Activated CD8-positive, alpha-beta T cell treated with anti-CD3 and anti-CD28 coated beads for 36 hours (primary cell): Measurements from ENCODE around the gene OR13C4. TPM values are rescaled to one million over a fixed set of nuclear protein-coding genes. Genes with fewer than 3 reads are reported as not detected.

ENCODE experiments used
- ATAC-seq: fragments of 200-7000 bp; cut with Tn5 transposase; one replicate; pipeline ENCODE4 v1.10.0; 2021; ENCODE audit warnings: mild to moderate bottlenecking, moderate library complexity
- CTCF ChIA-PET: fragments of 350-600 bp; sonication (Branson Sonifier 250); formaldehyde crosslinking; loops from one replicate; lab custom pipeline; 2021; ENCODE audit warnings: antibody characterized with exemption; lab: Charles Lee
- POLR2A ChIA-PET: fragments of 350-600 bp; sonication (Branson Sonifier 250); formaldehyde crosslinking; loops from one replicate; lab custom pipeline; 2021; ENCODE audit warnings: antibody characterized with exemption; lab: Charles Lee
- DNase-seq: peaks from one replicate; pipeline ENCODE4 v3.0.0-alpha.2; 2020
- H3K27ac Mint-ChIP-seq: one replicate; pipeline ENCODE4 v1.8.0; 2021; ENCODE audit warnings: mild to moderate bottlenecking, mixed read lengths
- H3K27me3 Mint-ChIP-seq: one replicate; pipeline ENCODE4 v1.8.0; 2021; ENCODE audit warnings: mixed read lengths
- H3K36me3 Mint-ChIP-seq: one replicate; pipeline ENCODE4 v1.8.0; 2021; ENCODE audit warnings: low read depth, mixed read lengths
- H3K4me1 Mint-ChIP-seq: one replicate; pipeline ENCODE4 v1.8.0; 2021; ENCODE audit warnings: low read depth, mixed read lengths
- H3K4me3 Mint-ChIP-seq: one replicate; pipeline ENCODE4 v1.8.0; 2021; ENCODE audit warnings: mild to moderate bottlenecking, moderate library complexity, mixed read lengths
- H3K9me3 Mint-ChIP-seq: one replicate; pipeline ENCODE4 v1.8.0; 2021; ENCODE audit warnings: mixed read lengths
- intact Hi-C: fragments of 100-400 bp; cut with micrococcal nuclease; formaldehyde crosslinking; loops from one replicate; pipeline ENCODE4 v1.10.0; 2022
- total RNA-seq, 2 experiments: library from RNA; stranded (reverse); gene quantifications; one replicate each; pipeline ENCODE4 v1.2.3, GENCODE V29; 2021
- TF ChIP-seq, protein P1 (sequence below): fragments of 200-600 bp; IDR thresholded peaks from one replicate; pipeline ENCODE4 v1.8.0; 2022; ENCODE audit warnings: antibody characterized with exemption, mild to moderate bottlenecking

OR13C4 gene
- not detected for total RNA-seq

- no peaks in the 10 kb centered on the region for H3K9me3 Mint-ChIP-seq
- ATAC-seq, result no peak
Observed at GRCh38 chr9:104527109-104527508, at the start of gene OR13C4. OR13C4 (minus strand) TSS chr9:104527209; CDS start chr9:104527209, 0 bp downstream.

GRCh38 chr9:104575456-104575855 lies 48.4 kb upstream of the OR13C4 start:
- Mint-ChIP-seq H3K27ac (no peak overlapping the region), H3K9me3 (peaks cover 8% of the 10 kb centered on the region), H3K27me3 (no peaks in the 10 kb centered on the region), H3K4me3 (no peak overlapping the region), H3K4me1 (no peaks in the 10 kb centered on the region), H3K36me3 (no peaks in the 10 kb centered on the region)
- TF ChIP-seq, protein P1, sequence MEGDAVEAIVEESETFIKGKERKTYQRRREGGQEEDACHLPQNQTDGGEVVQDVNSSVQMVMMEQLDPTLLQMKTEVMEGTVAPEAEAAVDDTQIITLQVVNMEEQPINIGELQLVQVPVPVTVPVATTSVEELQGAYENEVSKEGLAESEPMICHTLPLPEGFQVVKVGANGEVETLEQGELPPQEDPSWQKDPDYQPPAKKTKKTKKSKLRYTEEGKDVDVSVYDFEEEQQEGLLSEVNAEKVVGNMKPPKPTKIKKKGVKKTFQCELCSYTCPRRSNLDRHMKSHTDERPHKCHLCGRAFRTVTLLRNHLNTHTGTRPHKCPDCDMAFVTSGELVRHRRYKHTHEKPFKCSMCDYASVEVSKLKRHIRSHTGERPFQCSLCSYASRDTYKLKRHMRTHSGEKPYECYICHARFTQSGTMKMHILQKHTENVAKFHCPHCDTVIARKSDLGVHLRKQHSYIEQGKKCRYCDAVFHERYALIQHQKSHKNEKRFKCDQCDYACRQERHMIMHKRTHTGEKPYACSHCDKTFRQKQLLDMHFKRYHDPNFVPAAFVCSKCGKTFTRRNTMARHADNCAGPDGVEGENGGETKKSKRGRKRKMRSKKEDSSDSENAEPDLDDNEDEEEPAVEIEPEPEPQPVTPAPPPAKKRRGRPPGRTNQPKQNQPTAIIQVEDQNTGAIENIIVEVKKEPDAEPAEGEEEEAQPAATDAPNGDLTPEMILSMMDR, result no peak
- DNase-seq (no peak), ATAC-seq (no peak)
- ChIA-PET CTCF (no interaction called here), POLR2A (no interaction called here)
- intact Hi-C loops, result no loop called here

More at GRCh38 chr9:104527109-104527508, at the start of gene OR13C4:
- Mint-ChIP-seq H3K4me1 (no peaks in the 10 kb centered on the region), H3K4me3 (no peak within 1 kb of the TSS), H3K27me3 (no peaks in the 10 kb centered on the region), H3K27ac (no peak within 1 kb of the TSS), H3K36me3 (no peaks in the 10 kb centered on the region)
- intact Hi-C loops, result no loop called here
- ChIA-PET CTCF (no interaction called here), POLR2A (no interaction called here)
- no peak for DNase-seq
- TF ChIP-seq, protein P1, result no peak

GRCh38 chr9:104572612-104573011 lies 45.6 kb upstream of the OR13C4 start:
- ATAC-seq (no peak), DNase-seq (no peak)
- no peaks in the 10 kb centered on the region for H3K36me3 Mint-ChIP-seq
- no peaks in the 10 kb centered on the region for H3K4me1 Mint-ChIP-seq
- no peak overlapping the region for H3K27ac Mint-ChIP-seq
- POLR2A ChIA-PET, result no interaction called here
- peaks cover 8% of the 10 kb centered on the region for H3K9me3 Mint-ChIP-seq
- TF ChIP-seq, protein P1, result no peak
- H3K4me3 Mint-ChIP-seq, result no peak overlapping the region
- CTCF ChIA-PET, result no interaction called here
- H3K27me3 Mint-ChIP-seq, result no peaks in the 10 kb centered on the region
- intact Hi-C loops, result no loop called here

GRCh38 chr9:104568868-104569267 lies 41.9 kb upstream of the OR13C4 start, which contains the start of gene OR13C8:
OR13C8 (plus strand) TSS chr9:104569168; CDS start chr9:104569168, 0 bp downstream.
- DNase-seq (no peak), ATAC-seq (no peak)
- Mint-ChIP-seq H3K36me3 (no peaks in the 10 kb centered on the region), H3K4me3 (no peak within 1 kb of the TSS), H3K9me3 (peaks cover 8% of the 10 kb centered on the region), H3K27ac (no peak within 1 kb of the TSS), H3K27me3 (no peaks in the 10 kb centered on the region), H3K4me1 (no peaks in the 10 kb centered on the region)
- intact Hi-C loops, result no loop called here
- TF ChIP-seq, protein P1, result no peak
- CTCF ChIA-PET, result no interaction called here
- POLR2A ChIA-PET, result no interaction called here

- no peaks in the 10 kb centered on the region for H3K36me3 Mint-ChIP-seq
- H3K4me1 Mint-ChIP-seq, result no peaks in the 10 kb centered on the region
- ATAC-seq (no peak), DNase-seq (no peak)
- no peak overlapping the region for H3K27ac Mint-ChIP-seq
- intact Hi-C loops, result no loop called here
- ChIA-PET CTCF (interaction anchor here (0.8 kb wide), 1 partner anchor 32 kb away, joined by 4 read pairs; no protein-coding TSS in a partner anchor), POLR2A (no interaction called here)
- no peaks in the 10 kb centered on the region for H3K27me3 Mint-ChIP-seq
- no peaks in the 10 kb centered on the region for H3K9me3 Mint-ChIP-seq
- no peak overlapping the region for H3K4me3 Mint-ChIP-seq
- TF ChIP-seq, protein P1, result no peak
Observed at GRCh38 chr9:104564358-104564757, 37.3 kb upstream of the OR13C4 start.
